Left hindlimb (tissue), 1 donor: ENCODE data around the gene SMC4.

Experiments used
- DNase-seq: peaks from one replicate; pipeline ENCODE4 v3.0.0-alpha.2; 2018

SMC4 gene

DNA sequence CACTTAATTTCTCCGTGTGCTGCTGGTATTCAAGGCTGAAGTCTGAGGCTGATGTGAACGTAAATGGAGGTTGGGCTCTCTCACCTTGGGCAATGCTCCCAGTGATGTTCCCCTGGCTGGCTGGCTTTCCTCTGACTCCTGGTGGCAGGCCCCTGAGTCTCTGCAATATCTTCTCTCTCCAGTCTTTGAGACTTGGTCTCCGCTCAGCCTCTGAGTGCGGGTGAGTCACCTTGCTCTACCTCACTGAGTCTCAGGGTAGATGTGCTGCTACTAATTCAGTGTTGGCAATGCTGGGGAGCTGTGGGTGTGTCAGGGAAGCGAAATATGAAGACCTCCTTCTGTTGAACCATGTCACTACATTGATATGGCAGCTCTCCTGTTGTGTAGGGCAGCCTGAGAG lies 81.5 kb downstream of the SMC4 start:
- DNase-seq: no peak

DNA sequence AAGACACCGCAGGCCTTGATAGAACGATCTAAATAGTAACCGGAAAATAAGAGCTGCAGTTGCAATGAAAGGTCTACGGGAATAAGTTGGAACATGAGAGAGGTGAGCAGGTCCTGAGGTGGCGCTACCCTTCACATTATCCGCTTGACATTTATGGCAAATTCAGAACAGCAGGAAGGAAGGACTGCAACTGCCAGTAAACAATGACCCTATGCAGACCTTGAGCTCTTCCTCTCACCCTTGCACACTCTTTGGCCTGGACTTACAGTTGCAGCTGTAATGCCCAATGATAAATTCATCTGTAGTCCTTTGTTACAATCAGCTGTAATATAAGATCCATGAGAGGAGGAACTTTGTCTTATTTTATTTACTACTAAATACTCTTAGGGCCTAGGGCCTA lies 82.4 kb downstream of the SMC4 start:
- no peak for DNase-seq

DNA sequence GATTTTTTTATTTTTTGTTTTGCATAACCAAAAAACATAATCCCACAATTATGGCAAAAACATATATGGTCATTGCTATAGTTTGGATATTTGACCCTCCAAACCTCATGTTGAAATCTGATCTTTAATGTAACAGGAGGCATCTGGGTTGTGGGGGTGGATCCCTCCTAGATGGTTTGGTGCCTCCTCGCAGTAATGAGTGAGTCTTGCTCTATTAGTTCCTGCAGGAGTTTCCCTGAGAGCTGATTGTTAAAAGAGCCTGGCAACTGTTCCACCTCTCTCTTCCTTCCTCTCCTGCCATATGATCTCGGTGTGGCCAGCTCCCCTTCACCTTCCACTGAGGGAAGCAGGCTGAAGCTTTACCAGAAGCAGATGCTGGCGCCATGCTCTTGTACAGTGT lies 83.3 kb downstream of the SMC4 start:
- DNase-seq: no peak
